SK-N-SH treated with all-trans-retinoic acid at 6 μM for 48 hours (cell line): Measurements from ENCODE around the gene CYBC1.

Experiments
- ATAC-seq: fragments of 200-7000 bp; cut with Tn5 transposase; 3 replicates; pipeline ENCODE4 v1.9.1; 2020; ENCODE audit warnings: mild to moderate bottlenecking, moderate library complexity
- BACH2 ChIP-seq: fragments of 250-450 bp; sonication (Bioruptor Pico); IDR thresholded peaks from 2 replicates; pipeline ENCODE4 v1.9.0; 2021; ENCODE audit warnings: mild to moderate bottlenecking, borderline replicate concordance
- CREB5 ChIP-seq: fragments of 250-450 bp; sonication (Bioruptor Pico); IDR thresholded peaks from 2 replicates; pipeline ENCODE4 v1.5.1; 2020; ENCODE audit warnings: low read depth, mild to moderate bottlenecking, moderate library complexity
- CSDC2 ChIP-seq: fragments of 250-450 bp; sonication (Bioruptor Pico); IDR thresholded peaks from 2 replicates; pipeline ENCODE4 v1.5.0; 2020; ENCODE audit warnings: mild to moderate bottlenecking, moderate library complexity
- CSRNP3 ChIP-seq: fragments of 250-450 bp; sonication (Bioruptor Pico); IDR thresholded peaks from 2 replicates; pipeline ENCODE4 v1.5.1; 2021; ENCODE audit warnings: mild to moderate bottlenecking, moderate library complexity
- ESRRG ChIP-seq: fragments of 250-450 bp; sonication (Bioruptor Pico); IDR thresholded peaks from 2 replicates; pipeline ENCODE4 v1.6.1; 2021; ENCODE audit warnings: mild to moderate bottlenecking
- GLIS3 ChIP-seq: fragments of 250-450 bp; sonication (Bioruptor Pico); IDR thresholded peaks from 2 replicates; pipeline ENCODE4 v1.5.0; 2020; ENCODE audit warnings: mild to moderate bottlenecking, moderate library complexity
- ISL1 ChIP-seq: fragments of 250-450 bp; sonication (Bioruptor Pico); IDR thresholded peaks from 2 replicates; pipeline ENCODE4 v2.1.2; 2022; ENCODE audit warnings: mild to moderate bottlenecking, moderate library complexity
- PATZ1 ChIP-seq: fragments of 250-450 bp; sonication (Bioruptor Pico); IDR thresholded peaks from 2 replicates; pipeline ENCODE4 v1.8.0; 2020; ENCODE audit warnings: mild to moderate bottlenecking, moderate library complexity, borderline replicate concordance
- POU6F1 ChIP-seq: fragments of 250-450 bp; sonication (Bioruptor Pico); IDR thresholded peaks from 2 replicates; pipeline ENCODE4 v1.8.0; 2021; ENCODE audit warnings: low read depth, mild to moderate bottlenecking, moderate library complexity, borderline replicate concordance
- RARB ChIP-seq: fragments of 250-450 bp; sonication (Bioruptor Pico); IDR thresholded peaks from 2 replicates; pipeline ENCODE4 v1.8.0; 2021; ENCODE audit warnings: mild to moderate bottlenecking, moderate library complexity
- SNAI2 ChIP-seq: fragments of 250-450 bp; sonication (Bioruptor Pico); IDR thresholded peaks from 2 replicates; pipeline ENCODE4 v1.5.0; 2020; ENCODE audit warnings: mild to moderate bottlenecking, moderate library complexity
- TCF4 ChIP-seq: fragments of 250-450 bp; sonication (Bioruptor Pico); IDR thresholded peaks from 2 replicates; pipeline ENCODE4 v1.8.0; 2021; ENCODE audit warnings: mild to moderate bottlenecking, moderate library complexity, borderline replicate concordance
- TOX ChIP-seq: fragments of 250-450 bp; sonication (Bioruptor Pico); IDR thresholded peaks from 2 replicates; pipeline ENCODE4 v1.8.0; 2021; ENCODE audit warnings: mild to moderate bottlenecking, moderate library complexity, borderline replicate concordance
- ZC3H10 ChIP-seq: fragments of 250-450 bp; sonication (Bioruptor Pico); IDR thresholded peaks from 2 replicates; pipeline ENCODE4 v1.5.1; 2021; ENCODE audit warnings: mild to moderate bottlenecking, moderate library complexity
- ZFP3 ChIP-seq: fragments of 250-450 bp; sonication (Bioruptor Pico); IDR thresholded peaks from 2 replicates; pipeline ENCODE4 v1.5.0; 2020; ENCODE audit warnings: mild to moderate bottlenecking, moderate library complexity
- ZFP30 ChIP-seq: fragments of 450-650 bp; formaldehyde crosslinking; IDR thresholded peaks from 2 replicates; pipeline ENCODE4 v1.5.0; 2022; ENCODE audit warnings: mild to moderate bottlenecking, moderate library complexity
- ZNF565 ChIP-seq: fragments of 450-650 bp; formaldehyde crosslinking; conservative IDR thresholded peaks from 2 replicates; pipeline ENCODE4 v1.5.0; 2020; ENCODE audit warnings: low read depth, mild to moderate bottlenecking, moderate library complexity

CYBC1 gene

GRCh38 chr17:82440469-82440981 is 10.0 kb downstream of the CYBC1 start:
- no peak for ATAC-seq
- TF ChIP-seq CSRNP3 (CRISPR knock-in tag) = no peak

- no peak for TF ChIP-seq SNAI2 (CRISPR knock-in tag)
- TF ChIP-seq BACH2 = no peak
- TF ChIP-seq TOX (CRISPR knock-in tag) = no peak
- no peak for TF ChIP-seq PATZ1
- no peak for TF ChIP-seq ESRRG (CRISPR knock-in tag)
- TF ChIP-seq TCF4 (CRISPR knock-in tag) = no peak
- TF ChIP-seq CSRNP3 (CRISPR knock-in tag) = no peak
- no peak for TF ChIP-seq ZFP30 (CRISPR knock-in tag)
- no peak for TF ChIP-seq GLIS3
- no peak for TF ChIP-seq ISL1 (CRISPR knock-in tag)
- TF ChIP-seq CREB5 (CRISPR knock-in tag) = no peak
- no peak for TF ChIP-seq CSDC2 (CRISPR knock-in tag)
- TF ChIP-seq ZFP3 (CRISPR knock-in tag) = no peak
- TF ChIP-seq, all 23 proteins: peak for 0
- ATAC-seq = no peak; the same call in 1 of the 3 replicates
Measured at GRCh38 chr17:82439829-82440365, 10.7 kb downstream of the CYBC1 start.

DNA sequence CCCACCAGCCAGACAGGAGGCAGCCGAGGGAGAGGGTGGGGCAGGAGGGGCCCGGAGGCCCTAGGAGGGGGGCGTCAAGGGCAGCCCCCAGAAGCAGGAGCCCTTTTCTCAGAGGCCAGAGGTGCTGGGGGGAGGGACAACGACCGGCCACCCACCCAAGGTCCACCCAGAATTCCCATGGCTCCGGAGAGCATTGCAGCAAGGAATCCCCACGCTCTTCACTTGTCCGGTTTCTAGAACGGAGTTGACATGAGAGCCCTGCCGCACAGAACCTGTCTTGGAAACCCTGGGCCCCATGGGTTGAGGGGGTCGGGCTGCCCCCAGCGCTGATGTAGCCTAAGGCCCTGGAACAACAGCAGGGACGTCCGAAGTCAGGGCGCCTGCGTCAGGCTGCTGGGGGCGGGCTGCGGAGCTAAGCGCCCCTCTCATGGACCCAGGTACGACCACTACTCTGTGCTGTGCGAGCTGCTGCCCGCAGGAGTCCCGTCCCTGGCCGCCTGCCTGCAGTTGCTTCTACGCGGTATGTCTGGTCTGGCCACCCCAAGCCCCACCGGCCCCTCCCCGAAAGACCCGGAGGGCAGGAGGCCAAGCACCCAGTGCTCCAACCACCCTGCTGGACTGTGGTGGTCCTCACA is 11.2 kb downstream of the CYBC1 start:
- no peak for TF ChIP-seq RARB (CRISPR knock-in tag)
- TF ChIP-seq GLIS3 = no peak
- TF ChIP-seq CSRNP3 (CRISPR knock-in tag) = no peak
- no peak for TF ChIP-seq POU6F1 (CRISPR knock-in tag)
- TF ChIP-seq BACH2 = no peak
- no peak for TF ChIP-seq ZNF565
- ATAC-seq = peak; percentile 1; the same call in 1 of the 3 replicates

GRCh38 chr17:82438401-82439193 is 12.0 kb downstream of the CYBC1 start:
- TF ChIP-seq ZNF565 = no peak
- TF ChIP-seq CSRNP3 (CRISPR knock-in tag) = no peak
- TF ChIP-seq ZC3H10 (CRISPR knock-in tag) = no peak
- TF ChIP-seq ZFP3 (CRISPR knock-in tag) = no peak
- TF ChIP-seq TOX (CRISPR knock-in tag) = no peak
- TF ChIP-seq GLIS3 = no peak
- no peak for TF ChIP-seq POU6F1 (CRISPR knock-in tag)
- no peak for TF ChIP-seq CSDC2 (CRISPR knock-in tag)
- no peak; the same call in 2 of the 3 replicates for ATAC-seq
